Neural cell (in vitro differentiated cells): ENCODE data around the gene MON1A. TPM values are rescaled to one million over a fixed set of nuclear protein-coding genes. Genes with fewer than 3 reads are reported as not detected.

Experiments used
- H2AFZ ChIP-seq: fragments of 200-600, 300-800 bp; sonication (generic), shearing (Covaris generic); 2 replicates; pipeline ENCODE4 v1.6.0; 2014; ENCODE audit warnings: low read depth, mild to moderate bottlenecking, antibody characterized with exemption, low read length, moderate library complexity
- H3F3A ChIP-seq: fragments of 200-600 bp; shearing (Covaris generic); 2 replicates; pipeline ENCODE4 v1.6.1; 2016; ENCODE audit warnings: mild to moderate bottlenecking, moderate library complexity, mixed read lengths, antibody characterized with exemption, low read length; ENCODE audit not compliant: insufficient read depth, poor library complexity, severe bottlenecking
- H3K27ac ChIP-seq: fragments of 200-600, 300-800 bp; sonication (generic), shearing (Covaris generic); 2 replicates; pipeline ENCODE4 v1.5.1; 2014; ENCODE audit warnings: mild to moderate bottlenecking, low read length, moderate library complexity
- H3K27me3 ChIP-seq: fragments of 300-800, 200-600 bp; sonication (generic), shearing (Covaris generic); 2 replicates; pipeline ENCODE4 v1.6.0; 2014; ENCODE audit warnings: mild to moderate bottlenecking, low read depth, low read length, moderate library complexity; ENCODE audit not compliant: insufficient read depth
- H3K36me3 ChIP-seq: fragments of 300-800, 200-600 bp; sonication (generic), shearing (Covaris generic); 2 replicates; pipeline ENCODE4 v1.5.1; 2014; ENCODE audit warnings: mild to moderate bottlenecking, antibody characterized with exemption, low read length, moderate library complexity; ENCODE audit not compliant: insufficient read depth
- H3K4me2 ChIP-seq: fragments of 300-800, 200-600 bp; sonication (generic), shearing (Covaris generic); 2 replicates; pipeline ENCODE4 v1.6.0; 2014; ENCODE audit warnings: mild to moderate bottlenecking, low read length
- H3K4me3 ChIP-seq: fragments of 300-800, 200-600 bp; sonication (generic), shearing (Covaris generic); 2 replicates; pipeline ENCODE4 v1.5.1; 2014; ENCODE audit warnings: mild to moderate bottlenecking, low read length, moderate library complexity
- H3K79me2 ChIP-seq: fragments of 200-600 bp; shearing (Covaris generic); replicated peaks from 2 replicates; pipeline ENCODE4 v1.6.0; 2014; ENCODE audit warnings: mild to moderate bottlenecking, low read length, moderate library complexity; ENCODE audit not compliant: insufficient read depth
- H3K9ac ChIP-seq: fragments of 300-800, 200-600 bp; sonication (generic), shearing (Covaris generic); 2 replicates; pipeline ENCODE4 v1.6.1; 2016; ENCODE audit warnings: mild to moderate bottlenecking, low read length, mixed read lengths
- H3K9me2 ChIP-seq: fragments of 200-600 bp; shearing (Covaris generic); 2 replicates; pipeline ENCODE4 v1.6.1; 2016; ENCODE audit warnings: mild to moderate bottlenecking, low read length, mixed read lengths; ENCODE audit not compliant: insufficient read depth
- H3K9me3 ChIP-seq: fragments of 200-600, 300-800 bp; sonication (generic), shearing (Covaris generic); 2 replicates; pipeline ENCODE4 v1.6.1; 2016; ENCODE audit warnings: mild to moderate bottlenecking, mixed run types, low read length, moderate library complexity, mixed read lengths
- H4K20me1 ChIP-seq: fragments of 200-600 bp; shearing (Covaris generic); 2 replicates; pipeline ENCODE4 v1.6.1; 2016; ENCODE audit warnings: mild to moderate bottlenecking, mixed run types; ENCODE audit not compliant: insufficient read depth
- EP300 ChIP-seq: fragments of 450-650 bp; conservative IDR thresholded peaks from 2 replicates; pipeline ENCODE4 v1.6.1; 2014; ENCODE audit warnings: antibody characterized with exemption, mild to moderate bottlenecking, moderate library complexity; ENCODE audit not compliant: poor library complexity, severe bottlenecking
- EZH2 ChIP-seq: fragments of 200-600, 300-800 bp; shearing (Covaris generic), sonication (generic); IDR thresholded peaks from 2 replicates; pipeline ENCODE4 v1.6.1; 2014; ENCODE audit warnings: antibody characterized with exemption, low read length, borderline replicate concordance, mild to moderate bottlenecking; ENCODE audit not compliant: insufficient read depth, poor library complexity, severe bottlenecking
- MXI1 ChIP-seq: fragments of 450-650 bp; conservative IDR thresholded peaks from 2 replicates; pipeline ENCODE4 v1.6.1; 2014; ENCODE audit warnings: antibody characterized with exemption, mild to moderate bottlenecking; ENCODE audit not compliant: poor library complexity, severe bottlenecking
- POLR2AphosphoS5 ChIP-seq: IDR thresholded peaks from 2 replicates; pipeline ENCODE4 v1.6.1; 2012
- RAD21 ChIP-seq: fragments of 450-650 bp; conservative IDR thresholded peaks from 2 replicates; pipeline ENCODE4 v1.6.1; 2014; ENCODE audit warnings: antibody characterized with exemption, mild to moderate bottlenecking, moderate library complexity
- SMC3 ChIP-seq: fragments of 450-650 bp; conservative IDR thresholded peaks from 2 replicates; pipeline ENCODE4 v1.6.1; 2014; ENCODE audit warnings: antibody characterized with exemption, mild to moderate bottlenecking, moderate library complexity; ENCODE audit not compliant: poor library complexity
- TAF1 ChIP-seq: IDR thresholded peaks from 2 replicates; pipeline ENCODE4 v1.6.1; 2012; ENCODE audit warnings: low read depth
- polyA plus RNA-seq: library from polyadenylated mRNA; depleted of rRNA; stranded (reverse); fragments of >200 nt; gene quantifications from 2 replicates; pipeline ENCODE4 v1.2.3, GENCODE V29; 2014
- TF ChIP-seq, protein P1 (sequence below): fragments of 450-650 bp; IDR thresholded peaks from 2 replicates; pipeline ENCODE4 v1.5.1; 2014; ENCODE audit warnings: antibody characterized with exemption, mild to moderate bottlenecking, moderate library complexity; ENCODE audit not compliant: poor library complexity, severe bottlenecking
- TF ChIP-seq, protein P2 (sequence below): IDR thresholded peaks from 2 replicates; pipeline ENCODE4 v1.6.1; 2012; ENCODE audit warnings: borderline replicate concordance

The MON1A gene
- polyA plus RNA-seq, 1 donor from 2014 or later: 35.4 TPM

DNA sequence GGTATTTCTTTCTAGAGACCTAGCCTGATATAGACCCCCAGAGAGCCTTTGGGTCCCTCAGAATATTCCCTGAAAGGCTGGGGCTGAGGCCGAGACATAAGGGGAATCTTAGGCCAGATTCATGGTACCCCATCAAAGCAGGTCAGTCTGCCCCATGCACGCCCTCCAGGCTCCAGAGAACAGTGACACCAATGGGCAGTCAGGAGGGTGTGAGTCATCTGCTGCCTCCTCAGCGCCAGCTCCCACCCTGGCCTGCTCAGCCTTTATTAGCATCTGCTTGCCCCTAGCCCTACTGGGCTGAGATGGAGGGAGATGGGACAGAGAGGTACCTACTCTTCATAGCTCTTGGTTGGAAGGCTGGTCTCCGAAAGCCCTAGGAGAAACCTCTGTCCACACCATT, 45.6 kb downstream of the MON1A start:
- no peaks in the 10 kb centered on the region for H3F3A ChIP-seq
- no peaks in the 10 kb centered on the region for H3K9me3 ChIP-seq
- no peak overlapping the region for H2AFZ ChIP-seq
- no peak overlapping the region for H3K4me2 ChIP-seq
- TF ChIP-seq EP300 (no peak), EZH2 (no peak), RAD21 (no peak), POLR2AphosphoS5 (no peak), MXI1 (no peak), TAF1 (no peak), SMC3 (no peak)
- TF ChIP-seq, protein P1, sequence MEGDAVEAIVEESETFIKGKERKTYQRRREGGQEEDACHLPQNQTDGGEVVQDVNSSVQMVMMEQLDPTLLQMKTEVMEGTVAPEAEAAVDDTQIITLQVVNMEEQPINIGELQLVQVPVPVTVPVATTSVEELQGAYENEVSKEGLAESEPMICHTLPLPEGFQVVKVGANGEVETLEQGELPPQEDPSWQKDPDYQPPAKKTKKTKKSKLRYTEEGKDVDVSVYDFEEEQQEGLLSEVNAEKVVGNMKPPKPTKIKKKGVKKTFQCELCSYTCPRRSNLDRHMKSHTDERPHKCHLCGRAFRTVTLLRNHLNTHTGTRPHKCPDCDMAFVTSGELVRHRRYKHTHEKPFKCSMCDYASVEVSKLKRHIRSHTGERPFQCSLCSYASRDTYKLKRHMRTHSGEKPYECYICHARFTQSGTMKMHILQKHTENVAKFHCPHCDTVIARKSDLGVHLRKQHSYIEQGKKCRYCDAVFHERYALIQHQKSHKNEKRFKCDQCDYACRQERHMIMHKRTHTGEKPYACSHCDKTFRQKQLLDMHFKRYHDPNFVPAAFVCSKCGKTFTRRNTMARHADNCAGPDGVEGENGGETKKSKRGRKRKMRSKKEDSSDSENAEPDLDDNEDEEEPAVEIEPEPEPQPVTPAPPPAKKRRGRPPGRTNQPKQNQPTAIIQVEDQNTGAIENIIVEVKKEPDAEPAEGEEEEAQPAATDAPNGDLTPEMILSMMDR: no peak
- TF ChIP-seq, protein P2, sequence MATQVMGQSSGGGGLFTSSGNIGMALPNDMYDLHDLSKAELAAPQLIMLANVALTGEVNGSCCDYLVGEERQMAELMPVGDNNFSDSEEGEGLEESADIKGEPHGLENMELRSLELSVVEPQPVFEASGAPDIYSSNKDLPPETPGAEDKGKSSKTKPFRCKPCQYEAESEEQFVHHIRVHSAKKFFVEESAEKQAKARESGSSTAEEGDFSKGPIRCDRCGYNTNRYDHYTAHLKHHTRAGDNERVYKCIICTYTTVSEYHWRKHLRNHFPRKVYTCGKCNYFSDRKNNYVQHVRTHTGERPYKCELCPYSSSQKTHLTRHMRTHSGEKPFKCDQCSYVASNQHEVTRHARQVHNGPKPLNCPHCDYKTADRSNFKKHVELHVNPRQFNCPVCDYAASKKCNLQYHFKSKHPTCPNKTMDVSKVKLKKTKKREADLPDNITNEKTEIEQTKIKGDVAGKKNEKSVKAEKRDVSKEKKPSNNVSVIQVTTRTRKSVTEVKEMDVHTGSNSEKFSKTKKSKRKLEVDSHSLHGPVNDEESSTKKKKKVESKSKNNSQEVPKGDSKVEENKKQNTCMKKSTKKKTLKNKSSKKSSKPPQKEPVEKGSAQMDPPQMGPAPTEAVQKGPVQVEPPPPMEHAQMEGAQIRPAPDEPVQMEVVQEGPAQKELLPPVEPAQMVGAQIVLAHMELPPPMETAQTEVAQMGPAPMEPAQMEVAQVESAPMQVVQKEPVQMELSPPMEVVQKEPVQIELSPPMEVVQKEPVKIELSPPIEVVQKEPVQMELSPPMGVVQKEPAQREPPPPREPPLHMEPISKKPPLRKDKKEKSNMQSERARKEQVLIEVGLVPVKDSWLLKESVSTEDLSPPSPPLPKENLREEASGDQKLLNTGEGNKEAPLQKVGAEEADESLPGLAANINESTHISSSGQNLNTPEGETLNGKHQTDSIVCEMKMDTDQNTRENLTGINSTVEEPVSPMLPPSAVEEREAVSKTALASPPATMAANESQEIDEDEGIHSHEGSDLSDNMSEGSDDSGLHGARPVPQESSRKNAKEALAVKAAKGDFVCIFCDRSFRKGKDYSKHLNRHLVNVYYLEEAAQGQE: no peak
- H3K27me3 ChIP-seq: no peaks in the 10 kb centered on the region
- H3K27ac ChIP-seq: no peak overlapping the region
- no peaks in the 10 kb centered on the region for H3K36me3 ChIP-seq
- no peaks in the 10 kb centered on the region for H3K9me2 ChIP-seq
- H3K79me2 ChIP-seq: no peaks in the 10 kb centered on the region
- H3K9ac ChIP-seq: no peak overlapping the region
- no peak overlapping the region for H3K4me3 ChIP-seq
- H4K20me1 ChIP-seq: no peaks in the 10 kb centered on the region

DNA sequence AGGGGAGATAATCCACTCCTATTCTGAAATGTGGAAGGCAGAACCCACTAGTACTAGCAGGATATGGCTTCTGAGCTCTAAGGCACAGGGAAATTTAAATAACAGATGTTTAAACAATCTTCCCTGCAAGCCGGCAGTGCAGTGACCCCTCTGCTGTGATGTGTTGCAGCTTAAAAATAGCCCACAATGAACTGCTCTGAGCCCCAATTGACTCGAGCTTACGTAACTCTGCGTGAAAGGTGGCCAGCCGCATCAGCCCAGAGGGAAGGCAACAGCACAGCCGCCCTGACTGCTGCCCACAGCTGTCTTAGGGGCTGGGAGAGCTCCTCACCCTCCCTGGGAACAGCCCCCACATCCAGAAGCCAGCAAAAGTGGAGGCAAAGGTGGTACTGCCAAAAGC, 47.4 kb downstream of the MON1A start:
- H4K20me1 ChIP-seq: no peaks in the 10 kb centered on the region
- no peak overlapping the region for H3K4me3 ChIP-seq
- H3K36me3 ChIP-seq: no peaks in the 10 kb centered on the region
- no peaks in the 10 kb centered on the region for H3K9me2 ChIP-seq
- H3K4me2 ChIP-seq: no peak overlapping the region
- TF ChIP-seq, protein P1: no peak
- H3K9me3 ChIP-seq: no peaks in the 10 kb centered on the region
- H3K27ac ChIP-seq: no peak overlapping the region
- no peaks in the 10 kb centered on the region for H3F3A ChIP-seq
- no peaks in the 10 kb centered on the region for H3K27me3 ChIP-seq
- H2AFZ ChIP-seq: no peak overlapping the region
- no peaks in the 10 kb centered on the region for H3K79me2 ChIP-seq
- H3K9ac ChIP-seq: no peak overlapping the region
